Liver (tissue), 3 donors: Measurements from ENCODE around the gene DHX16.

Source experiments
- FOXA1 ChIP-seq: IDR thresholded peaks from 2 replicates; pipeline ENCODE4 v1.6.1; 2016; ENCODE audit warnings: antibody characterized with exemption
- JUND ChIP-seq, 2 donors: IDR thresholded peaks; 2 replicates each; pipeline ENCODE4 v1.6.1; 2016; ENCODE audit warnings: antibody characterized with exemption in 2 of 2
- NR2F2 ChIP-seq: IDR thresholded peaks from 2 replicates; pipeline ENCODE4 v1.6.1; 2016; ENCODE audit warnings: antibody characterized with exemption
- SP1 ChIP-seq: IDR thresholded peaks from 2 replicates; pipeline ENCODE4 v1.6.1; 2018; ENCODE audit warnings: antibody characterized with exemption, mild to moderate bottlenecking
- TAF1 ChIP-seq: conservative IDR thresholded peaks from 2 replicates; pipeline ENCODE4 v1.6.1; 2016; ENCODE audit warnings: antibody characterized with exemption, mild to moderate bottlenecking
- TF ChIP-seq, protein P1 (sequence below): IDR thresholded peaks from 2 replicates; pipeline ENCODE4 v1.6.1; 2016; ENCODE audit warnings: antibody characterized with exemption
- TF ChIP-seq, protein P2 (sequence below): fragments of 150-350 bp; IDR thresholded peaks from 2 replicates; pipeline ENCODE4 v1.5.1; 2017; ENCODE audit warnings: improper control_type of control experiment, low read depth, low read length; ENCODE audit not compliant: missing input control
- TF ChIP-seq, protein P3 (sequence below): IDR thresholded peaks from 2 replicates; pipeline ENCODE4 v1.6.1; 2016; ENCODE audit warnings: antibody characterized with exemption, mild to moderate bottlenecking
- TF ChIP-seq, protein P4 (sequence below): IDR thresholded peaks from 2 replicates; pipeline ENCODE4 v1.6.1; 2016; ENCODE audit warnings: antibody characterized with exemption
- TF ChIP-seq, protein P5 (sequence below): IDR thresholded peaks from 2 replicates; pipeline ENCODE4 v1.6.1; 2016; ENCODE audit warnings: antibody characterized with exemption
- donor health status: healthy.
- donor health status: healthy.

DNA sequence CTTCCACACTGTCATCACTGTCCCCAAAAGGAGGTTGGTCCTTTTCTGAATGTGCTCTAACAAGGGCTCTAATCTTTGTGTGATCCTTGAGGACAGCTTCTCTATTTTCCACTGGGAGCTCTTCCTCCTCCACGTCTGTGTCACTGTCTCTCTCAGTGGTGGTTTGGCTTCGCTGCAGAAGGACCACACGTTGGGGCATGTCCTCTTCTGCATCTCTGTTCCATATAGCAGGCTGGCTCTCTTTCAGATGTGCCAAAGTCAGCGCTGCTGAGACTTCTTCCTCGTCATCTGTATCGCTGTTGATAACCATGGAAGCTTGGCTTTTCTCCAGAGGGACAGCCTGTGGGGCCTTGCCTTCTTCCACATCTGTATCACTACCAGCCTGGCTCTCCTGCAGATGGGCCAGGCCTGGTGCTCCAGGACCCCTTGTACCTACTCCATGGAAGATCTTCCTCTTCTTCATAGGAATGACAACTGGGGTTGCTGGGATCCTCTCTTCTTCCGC is 39.7 kb upstream of the DHX16 start:
- TF ChIP-seq, protein P1, sequence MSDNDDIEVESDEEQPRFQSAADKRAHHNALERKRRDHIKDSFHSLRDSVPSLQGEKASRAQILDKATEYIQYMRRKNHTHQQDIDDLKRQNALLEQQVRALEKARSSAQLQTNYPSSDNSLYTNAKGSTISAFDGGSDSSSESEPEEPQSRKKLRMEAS: no peak
- TF ChIP-seq, protein P2, sequence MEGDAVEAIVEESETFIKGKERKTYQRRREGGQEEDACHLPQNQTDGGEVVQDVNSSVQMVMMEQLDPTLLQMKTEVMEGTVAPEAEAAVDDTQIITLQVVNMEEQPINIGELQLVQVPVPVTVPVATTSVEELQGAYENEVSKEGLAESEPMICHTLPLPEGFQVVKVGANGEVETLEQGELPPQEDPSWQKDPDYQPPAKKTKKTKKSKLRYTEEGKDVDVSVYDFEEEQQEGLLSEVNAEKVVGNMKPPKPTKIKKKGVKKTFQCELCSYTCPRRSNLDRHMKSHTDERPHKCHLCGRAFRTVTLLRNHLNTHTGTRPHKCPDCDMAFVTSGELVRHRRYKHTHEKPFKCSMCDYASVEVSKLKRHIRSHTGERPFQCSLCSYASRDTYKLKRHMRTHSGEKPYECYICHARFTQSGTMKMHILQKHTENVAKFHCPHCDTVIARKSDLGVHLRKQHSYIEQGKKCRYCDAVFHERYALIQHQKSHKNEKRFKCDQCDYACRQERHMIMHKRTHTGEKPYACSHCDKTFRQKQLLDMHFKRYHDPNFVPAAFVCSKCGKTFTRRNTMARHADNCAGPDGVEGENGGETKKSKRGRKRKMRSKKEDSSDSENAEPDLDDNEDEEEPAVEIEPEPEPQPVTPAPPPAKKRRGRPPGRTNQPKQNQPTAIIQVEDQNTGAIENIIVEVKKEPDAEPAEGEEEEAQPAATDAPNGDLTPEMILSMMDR: no peak
- TF ChIP-seq TAF1 (no peak), JUND (IDR thresholded peaks at IDR 0.05) (no peak), SP1 (no peak), FOXA1 (no peak), NR2F2 (no peak)
- TF ChIP-seq, protein P3, sequence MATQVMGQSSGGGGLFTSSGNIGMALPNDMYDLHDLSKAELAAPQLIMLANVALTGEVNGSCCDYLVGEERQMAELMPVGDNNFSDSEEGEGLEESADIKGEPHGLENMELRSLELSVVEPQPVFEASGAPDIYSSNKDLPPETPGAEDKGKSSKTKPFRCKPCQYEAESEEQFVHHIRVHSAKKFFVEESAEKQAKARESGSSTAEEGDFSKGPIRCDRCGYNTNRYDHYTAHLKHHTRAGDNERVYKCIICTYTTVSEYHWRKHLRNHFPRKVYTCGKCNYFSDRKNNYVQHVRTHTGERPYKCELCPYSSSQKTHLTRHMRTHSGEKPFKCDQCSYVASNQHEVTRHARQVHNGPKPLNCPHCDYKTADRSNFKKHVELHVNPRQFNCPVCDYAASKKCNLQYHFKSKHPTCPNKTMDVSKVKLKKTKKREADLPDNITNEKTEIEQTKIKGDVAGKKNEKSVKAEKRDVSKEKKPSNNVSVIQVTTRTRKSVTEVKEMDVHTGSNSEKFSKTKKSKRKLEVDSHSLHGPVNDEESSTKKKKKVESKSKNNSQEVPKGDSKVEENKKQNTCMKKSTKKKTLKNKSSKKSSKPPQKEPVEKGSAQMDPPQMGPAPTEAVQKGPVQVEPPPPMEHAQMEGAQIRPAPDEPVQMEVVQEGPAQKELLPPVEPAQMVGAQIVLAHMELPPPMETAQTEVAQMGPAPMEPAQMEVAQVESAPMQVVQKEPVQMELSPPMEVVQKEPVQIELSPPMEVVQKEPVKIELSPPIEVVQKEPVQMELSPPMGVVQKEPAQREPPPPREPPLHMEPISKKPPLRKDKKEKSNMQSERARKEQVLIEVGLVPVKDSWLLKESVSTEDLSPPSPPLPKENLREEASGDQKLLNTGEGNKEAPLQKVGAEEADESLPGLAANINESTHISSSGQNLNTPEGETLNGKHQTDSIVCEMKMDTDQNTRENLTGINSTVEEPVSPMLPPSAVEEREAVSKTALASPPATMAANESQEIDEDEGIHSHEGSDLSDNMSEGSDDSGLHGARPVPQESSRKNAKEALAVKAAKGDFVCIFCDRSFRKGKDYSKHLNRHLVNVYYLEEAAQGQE: no peak
- TF ChIP-seq, protein P4, sequence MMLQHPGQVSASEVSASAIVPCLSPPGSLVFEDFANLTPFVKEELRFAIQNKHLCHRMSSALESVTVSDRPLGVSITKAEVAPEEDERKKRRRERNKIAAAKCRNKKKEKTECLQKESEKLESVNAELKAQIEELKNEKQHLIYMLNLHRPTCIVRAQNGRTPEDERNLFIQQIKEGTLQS: no peak
- TF ChIP-seq, protein P5, sequence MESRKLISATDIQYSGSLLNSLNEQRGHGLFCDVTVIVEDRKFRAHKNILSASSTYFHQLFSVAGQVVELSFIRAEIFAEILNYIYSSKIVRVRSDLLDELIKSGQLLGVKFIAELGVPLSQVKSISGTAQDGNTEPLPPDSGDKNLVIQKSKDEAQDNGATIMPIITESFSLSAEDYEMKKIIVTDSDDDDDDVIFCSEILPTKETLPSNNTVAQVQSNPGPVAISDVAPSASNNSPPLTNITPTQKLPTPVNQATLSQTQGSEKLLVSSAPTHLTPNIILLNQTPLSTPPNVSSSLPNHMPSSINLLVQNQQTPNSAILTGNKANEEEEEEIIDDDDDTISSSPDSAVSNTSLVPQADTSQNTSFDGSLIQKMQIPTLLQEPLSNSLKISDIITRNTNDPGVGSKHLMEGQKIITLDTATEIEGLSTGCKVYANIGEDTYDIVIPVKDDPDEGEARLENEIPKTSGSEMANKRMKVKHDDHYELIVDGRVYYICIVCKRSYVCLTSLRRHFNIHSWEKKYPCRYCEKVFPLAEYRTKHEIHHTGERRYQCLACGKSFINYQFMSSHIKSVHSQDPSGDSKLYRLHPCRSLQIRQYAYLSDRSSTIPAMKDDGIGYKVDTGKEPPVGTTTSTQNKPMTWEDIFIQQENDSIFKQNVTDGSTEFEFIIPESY: no peak
